GM13977 (cell line): ENCODE results near the gene BCAM.
"Not testable (repeated sequence)": the region's sequence is repeated elsewhere in the genome, so short reads cannot be mapped to it uniquely, and the experiment has no call there.

Experiments
- DNase-seq: peaks from one replicate; pipeline ENCODE4 v3.0.0; 2012; ENCODE audit warnings: low spot score
- in situ Hi-C: fragments of 300-500 bp; cut with MboI; formaldehyde crosslinking; loops from one replicate; pipeline ENCODE4 v1.12.0; 2022; ENCODE audit warnings: low sequenced_read_pairs, low pct_unique_long_range_greater_than_20kb, mixed read lengths, inconsistent platforms; ENCODE audit not compliant: unreplicated experiment
- TF ChIP-seq, protein P1 (sequence below): IDR thresholded peaks from 2 replicates; pipeline ENCODE4 v1.5.1; 2012; ENCODE audit warnings: mild to moderate bottlenecking, control low read depth; ENCODE audit not compliant: insufficient read depth; ENCODE audit errors: extremely low read depth, missing control alignments

BCAM gene

DNA sequence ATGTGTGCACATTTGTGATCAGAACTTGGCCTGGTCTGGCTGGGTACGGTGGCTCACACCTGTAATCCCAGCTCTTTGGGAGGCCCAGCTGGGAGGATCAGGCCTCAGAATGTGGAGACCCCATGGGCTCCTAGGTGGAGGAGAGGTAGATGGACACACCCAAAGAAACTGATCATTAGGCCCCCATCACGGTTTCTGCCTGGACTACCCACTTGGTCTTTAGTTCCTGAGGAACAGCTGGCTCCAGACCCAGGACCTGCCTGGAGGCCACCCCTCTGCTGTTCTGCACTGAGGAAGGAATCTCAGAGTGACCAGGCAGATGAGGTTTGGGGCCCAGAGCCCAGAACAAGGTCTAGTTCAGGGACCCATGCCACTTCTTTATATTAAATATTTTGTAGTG lies 29.8 kb upstream of the BCAM start:
- TF ChIP-seq, protein P1, sequence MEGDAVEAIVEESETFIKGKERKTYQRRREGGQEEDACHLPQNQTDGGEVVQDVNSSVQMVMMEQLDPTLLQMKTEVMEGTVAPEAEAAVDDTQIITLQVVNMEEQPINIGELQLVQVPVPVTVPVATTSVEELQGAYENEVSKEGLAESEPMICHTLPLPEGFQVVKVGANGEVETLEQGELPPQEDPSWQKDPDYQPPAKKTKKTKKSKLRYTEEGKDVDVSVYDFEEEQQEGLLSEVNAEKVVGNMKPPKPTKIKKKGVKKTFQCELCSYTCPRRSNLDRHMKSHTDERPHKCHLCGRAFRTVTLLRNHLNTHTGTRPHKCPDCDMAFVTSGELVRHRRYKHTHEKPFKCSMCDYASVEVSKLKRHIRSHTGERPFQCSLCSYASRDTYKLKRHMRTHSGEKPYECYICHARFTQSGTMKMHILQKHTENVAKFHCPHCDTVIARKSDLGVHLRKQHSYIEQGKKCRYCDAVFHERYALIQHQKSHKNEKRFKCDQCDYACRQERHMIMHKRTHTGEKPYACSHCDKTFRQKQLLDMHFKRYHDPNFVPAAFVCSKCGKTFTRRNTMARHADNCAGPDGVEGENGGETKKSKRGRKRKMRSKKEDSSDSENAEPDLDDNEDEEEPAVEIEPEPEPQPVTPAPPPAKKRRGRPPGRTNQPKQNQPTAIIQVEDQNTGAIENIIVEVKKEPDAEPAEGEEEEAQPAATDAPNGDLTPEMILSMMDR: no peak
- DNase-seq: no peak
- in situ Hi-C loops: no loop called here

DNA sequence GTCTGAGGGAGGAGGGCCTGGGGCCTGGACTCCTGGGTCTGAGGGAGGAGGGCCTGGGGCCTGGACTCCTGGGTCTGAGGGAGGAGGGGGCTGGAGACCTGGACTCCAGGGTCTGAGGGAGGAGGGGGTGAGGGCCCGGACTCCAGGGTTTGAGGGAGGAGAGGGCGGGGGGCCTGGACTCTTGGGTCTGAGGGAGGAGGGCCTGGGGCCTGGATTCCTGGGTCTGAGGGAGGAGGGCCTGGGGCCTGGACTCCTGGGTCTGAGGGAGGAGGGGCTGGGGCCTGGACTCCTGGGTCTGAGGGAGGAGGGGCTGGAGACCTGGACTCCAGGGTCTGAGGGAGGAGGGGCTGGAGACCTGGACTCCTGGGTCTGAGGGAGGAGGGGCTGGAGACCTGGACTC lies 27.2 kb upstream of the BCAM start:
- in situ Hi-C loops, DNase-seq: not testable (repeated sequence)

DNA sequence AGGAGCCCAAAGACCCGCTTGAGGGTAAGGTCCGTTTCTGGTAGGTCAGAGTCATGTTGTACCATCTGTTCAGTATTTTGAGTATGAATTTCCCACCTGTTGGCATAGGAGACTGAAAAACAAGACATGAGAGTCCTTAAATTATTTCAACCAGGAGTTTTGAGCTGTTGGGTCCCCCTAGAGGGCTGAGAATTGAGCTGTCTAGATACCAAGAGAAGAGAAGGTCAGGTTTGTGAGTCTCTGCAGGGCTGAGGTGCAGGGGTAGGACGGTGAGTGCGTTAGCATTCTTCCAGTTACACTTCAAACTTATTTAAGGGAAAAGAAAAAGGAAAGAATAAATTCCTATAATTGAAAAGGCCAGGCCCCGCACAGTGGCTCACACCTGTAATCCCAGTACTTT lies 26.2 kb upstream of the BCAM start:
- DNase-seq: no peak
- in situ Hi-C loops: no loop called here
- TF ChIP-seq, protein P1: no peak

DNA sequence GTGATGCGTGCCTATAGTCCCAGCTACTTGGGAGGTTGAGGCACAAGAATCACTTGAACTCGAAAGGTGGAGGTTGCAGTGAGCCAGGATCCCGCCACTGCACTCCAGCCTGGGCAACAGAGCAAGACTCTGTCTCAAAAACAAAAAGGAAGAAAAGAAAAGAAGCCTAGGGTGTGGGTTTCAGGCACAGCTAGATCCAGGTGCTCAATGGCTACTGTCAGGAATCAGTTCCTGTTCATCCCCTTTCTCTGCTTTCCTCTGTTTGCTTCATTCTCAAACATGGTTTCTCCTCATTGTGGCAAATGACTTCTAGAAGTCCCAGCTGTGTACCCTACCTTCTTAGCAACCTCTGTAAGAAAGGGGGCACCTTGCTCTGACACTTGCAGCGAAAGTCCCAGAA lies 25.4 kb upstream of the BCAM start:
- TF ChIP-seq, protein P1: no peak
- no peak for DNase-seq
- in situ Hi-C loops: no loop called here

DNA sequence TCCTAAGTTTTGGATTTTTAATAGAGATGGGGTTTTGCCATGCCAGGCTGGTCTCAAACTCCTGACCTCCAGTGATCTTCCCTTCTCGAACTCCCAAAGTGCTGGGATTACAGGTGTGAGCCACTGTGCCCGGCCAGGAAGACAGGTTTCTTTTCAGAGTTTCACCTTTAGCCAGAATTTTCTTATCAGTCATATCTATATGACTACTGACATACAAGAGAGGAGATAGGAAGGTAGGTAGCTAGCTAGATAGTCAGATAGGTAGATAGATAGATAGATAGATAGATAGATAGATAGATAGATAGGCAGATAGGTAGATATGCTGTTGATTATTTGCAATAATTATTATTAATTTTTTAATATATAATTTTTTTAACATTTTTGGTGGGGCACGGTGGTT lies 23.6 kb upstream of the BCAM start:
- no peak for DNase-seq
- in situ Hi-C loops: no loop called here
- TF ChIP-seq, protein P1: no peak

DNA sequence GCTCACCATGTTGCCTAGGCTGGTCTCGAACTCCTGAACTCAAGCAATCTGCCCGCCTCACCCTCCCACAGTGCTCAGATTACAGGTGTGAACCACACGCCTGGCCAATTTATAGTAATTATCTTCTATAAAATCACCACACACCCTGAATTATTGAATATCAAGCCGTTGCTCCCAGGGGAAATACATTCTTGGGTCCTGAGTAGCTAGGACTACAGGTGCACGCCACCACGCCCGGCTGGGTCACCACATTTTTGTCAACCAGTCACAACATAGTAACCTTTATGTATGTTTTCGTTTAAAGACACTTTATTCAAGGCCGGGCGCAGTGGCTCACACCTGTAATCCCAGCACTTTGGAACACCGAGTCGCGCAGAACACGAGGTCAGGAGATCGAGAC lies 22.9 kb upstream of the BCAM start:
- no peak for DNase-seq
- in situ Hi-C loops: no loop called here
- TF ChIP-seq, protein P1: no peak

DNA sequence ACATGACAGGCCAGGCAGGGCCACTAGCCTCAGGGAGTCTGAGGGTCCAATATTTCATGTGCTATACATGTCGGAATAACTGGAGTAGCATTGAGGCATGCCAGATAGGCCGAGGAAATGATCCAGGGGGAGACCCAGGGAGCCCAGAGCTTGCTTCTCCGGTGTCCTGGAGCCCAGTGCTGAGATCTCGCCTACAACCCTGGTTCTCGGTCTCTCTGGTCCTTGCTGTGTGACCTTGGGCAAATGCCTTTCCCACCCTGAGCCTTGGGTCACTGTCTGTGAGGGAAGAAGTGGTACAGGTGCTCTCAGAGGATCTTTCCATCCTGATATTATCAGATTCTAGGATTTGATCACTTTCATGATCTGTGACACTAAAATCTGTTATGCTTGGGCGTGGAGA lies 19.9 kb upstream of the BCAM start:
- in situ Hi-C loops: no loop called here

More for the DNA sequence above, 19.9 kb upstream of the BCAM start:
- TF ChIP-seq, protein P1: no peak
- no peak for DNase-seq
